Measurements from ENCODE around the gene TMEM171. TPM values are rescaled to one million over a fixed set of nuclear protein-coding genes. Genes with fewer than 3 reads are reported as not detected.

Gene TMEM171
- total and polyA plus RNA-seq, 10 donors, result 1.9 to 38.0 (median 19.5) TPM

DNA sequence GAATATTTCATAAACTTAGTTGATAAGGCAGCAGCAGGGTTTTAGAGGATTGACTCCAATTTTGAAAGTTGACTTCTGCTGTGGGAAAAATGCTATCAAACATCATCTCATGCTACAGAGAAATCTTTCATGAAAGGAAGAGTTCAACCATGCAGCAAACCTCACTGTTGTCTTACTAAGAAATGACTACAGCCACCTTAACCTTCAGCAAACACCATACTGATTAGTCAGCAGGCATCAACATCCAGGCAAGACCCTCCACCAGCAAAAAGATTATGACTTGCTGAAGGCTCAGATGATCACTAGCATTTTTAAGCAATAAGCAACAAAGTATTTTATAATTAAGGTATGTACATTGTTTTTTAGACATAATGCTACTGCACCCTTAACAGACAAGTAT, 60.2 kb downstream of the TMEM171 start:
- H3K27ac ChIP-seq, result no peak overlapping the region
- TF ChIP-seq POLR2AphosphoS5 (IDR thresholded peaks at IDR 0.05) (no peak), POLR2A (IDR thresholded peaks at IDR 0.05) (no peak)
- TF ChIP-seq, protein P1, sequence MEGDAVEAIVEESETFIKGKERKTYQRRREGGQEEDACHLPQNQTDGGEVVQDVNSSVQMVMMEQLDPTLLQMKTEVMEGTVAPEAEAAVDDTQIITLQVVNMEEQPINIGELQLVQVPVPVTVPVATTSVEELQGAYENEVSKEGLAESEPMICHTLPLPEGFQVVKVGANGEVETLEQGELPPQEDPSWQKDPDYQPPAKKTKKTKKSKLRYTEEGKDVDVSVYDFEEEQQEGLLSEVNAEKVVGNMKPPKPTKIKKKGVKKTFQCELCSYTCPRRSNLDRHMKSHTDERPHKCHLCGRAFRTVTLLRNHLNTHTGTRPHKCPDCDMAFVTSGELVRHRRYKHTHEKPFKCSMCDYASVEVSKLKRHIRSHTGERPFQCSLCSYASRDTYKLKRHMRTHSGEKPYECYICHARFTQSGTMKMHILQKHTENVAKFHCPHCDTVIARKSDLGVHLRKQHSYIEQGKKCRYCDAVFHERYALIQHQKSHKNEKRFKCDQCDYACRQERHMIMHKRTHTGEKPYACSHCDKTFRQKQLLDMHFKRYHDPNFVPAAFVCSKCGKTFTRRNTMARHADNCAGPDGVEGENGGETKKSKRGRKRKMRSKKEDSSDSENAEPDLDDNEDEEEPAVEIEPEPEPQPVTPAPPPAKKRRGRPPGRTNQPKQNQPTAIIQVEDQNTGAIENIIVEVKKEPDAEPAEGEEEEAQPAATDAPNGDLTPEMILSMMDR (IDR thresholded peaks at IDR 0.05 in 8 of 11, conservative IDR thresholded peaks at IDR 0.05 in 3 of 11), result no peak
- DNase-seq, result no peak
- no peaks in the 10 kb centered on the region for H3K4me1 ChIP-seq
- intact Hi-C loops (cut with DNase I; ENCODE audit: low total_unique reads), result no loop called here
- no peak overlapping the region for H3K4me3 ChIP-seq
- peaks cover 0 to 13% (median 9%) of the 10 kb centered on the region in 8 donors for H3K9me3 ChIP-seq
- H3K36me3 ChIP-seq, result no peaks in the 10 kb centered on the region
- peaks cover 0 to 80% (median 15%) of the 10 kb centered on the region in 7 donors for H3K27me3 ChIP-seq (replicated peaks in 1 of 7)

Other genes with a start within 250 kb of the TMEM171 start
- gene FCHO2, start 164.5 kb upstream of the TMEM171 start, total RNA-seq, result 10 to 100 TPM; 24.8 to 86.6 (median 51.8) TPM
- gene FCHO2, start 164.5 kb upstream of the TMEM171 start, polyA plus RNA-seq, result 10 to 100 TPM in 1 of 3 donors, 1 to 10 TPM in 2; 5.6 to 12.0 (median 7.9) TPM
- gene TMEM174, start 52.6 kb downstream of the TMEM171 start, total RNA-seq, result not detected
- gene TMEM174, start 52.6 kb downstream of the TMEM171 start, polyA plus RNA-seq, result not detected

Measured in spleen (tissue), 11 donors.